ENCODE results near the gene DNAJC11.

The DNAJC11 gene

DNA sequence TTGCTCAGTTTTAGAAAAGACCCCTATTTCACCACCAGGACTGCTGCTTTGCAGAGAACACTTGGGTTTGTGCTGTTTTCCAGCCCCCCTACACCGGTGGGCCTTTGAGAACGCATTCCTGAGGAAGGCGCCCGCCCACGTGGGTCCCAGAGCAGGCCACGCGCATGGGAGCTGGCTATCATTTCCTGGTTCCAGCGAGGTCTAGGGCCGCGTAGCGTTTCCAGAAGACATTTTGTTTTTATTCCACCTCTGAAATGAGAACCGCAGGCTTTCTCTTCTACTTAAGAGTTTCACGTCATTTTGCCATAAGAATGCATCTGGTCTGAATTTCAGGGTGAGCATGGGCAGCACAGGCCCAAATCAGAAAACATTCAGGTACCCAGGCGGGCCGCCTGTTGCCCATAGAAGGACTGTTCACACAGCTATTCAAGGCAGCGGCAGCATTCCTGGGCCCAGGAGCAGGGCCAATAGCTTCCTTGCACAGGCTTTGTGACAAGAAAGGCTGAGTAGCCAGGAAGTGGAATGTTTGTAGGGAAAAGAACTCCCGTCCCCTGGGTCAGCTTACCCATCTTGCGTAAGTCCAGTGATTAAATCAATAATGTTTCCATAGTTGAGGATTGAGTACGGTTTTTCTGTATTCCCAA, 97.6 kb downstream of the DNAJC11 start:
- DNase-seq (ENCODE audit: low read depth), result no peak
- TF ChIP-seq, protein P1, sequence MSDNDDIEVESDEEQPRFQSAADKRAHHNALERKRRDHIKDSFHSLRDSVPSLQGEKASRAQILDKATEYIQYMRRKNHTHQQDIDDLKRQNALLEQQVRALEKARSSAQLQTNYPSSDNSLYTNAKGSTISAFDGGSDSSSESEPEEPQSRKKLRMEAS (IDR thresholded peaks at IDR 0.05; ENCODE audit: low read depth, low read length), result peak; percentile 61
- no peak for TF ChIP-seq POLR2A (IDR thresholded peaks at IDR 0.05; ENCODE audit: extremely low read depth, insufficient read length)
- TF ChIP-seq CTCF (IDR thresholded peaks at IDR 0.05; ENCODE audit: low read depth, low read length), result no peak
- peak; percentile 60 for TF ChIP-seq MYC (IDR thresholded peaks at IDR 0.05; ENCODE audit: low read depth, low read length)
- peak overlapping the region; percentile 64 for H3K4me3 ChIP-seq (ENCODE audit: low read depth, low read length)

DNA sequence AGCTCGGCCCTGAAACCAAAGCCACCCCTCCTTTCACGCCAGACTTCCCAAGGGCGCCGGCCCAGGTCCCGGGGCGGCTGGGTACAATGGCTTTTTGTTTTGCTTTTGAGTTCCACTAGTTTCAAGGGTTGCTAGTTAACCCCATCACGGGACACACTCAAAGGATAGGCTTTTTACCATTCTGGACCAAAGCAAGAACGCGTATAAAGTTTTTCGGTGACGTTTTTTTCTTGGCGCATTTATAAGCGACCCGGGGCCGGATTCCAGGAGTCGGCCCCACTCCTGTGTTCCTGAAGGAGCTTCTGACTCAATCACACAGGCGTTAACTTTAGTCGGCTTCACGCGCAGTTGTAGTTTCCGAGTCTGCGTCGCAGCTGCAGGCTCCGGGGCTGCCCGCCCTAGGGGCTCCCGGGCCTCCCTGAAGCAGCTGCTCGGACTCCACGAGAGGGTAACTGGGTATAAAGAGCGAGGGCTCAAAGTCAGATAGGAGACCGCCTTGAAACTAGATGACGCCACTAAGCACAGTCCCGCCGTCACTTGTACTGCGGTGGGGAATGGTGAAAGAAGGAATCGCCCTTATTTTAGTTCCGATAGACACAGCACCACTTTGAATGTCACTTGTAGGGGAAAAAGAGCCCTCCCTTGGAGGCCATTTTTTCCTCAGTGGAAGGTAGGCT, 98.2 kb downstream of the DNAJC11 start:
- peak overlapping the region; percentile 64 for H3K4me3 ChIP-seq (ENCODE audit: low read depth, low read length)
- TF ChIP-seq POLR2A (IDR thresholded peaks at IDR 0.05; ENCODE audit: extremely low read depth, insufficient read length), result no peak
- TF ChIP-seq CTCF (IDR thresholded peaks at IDR 0.05; ENCODE audit: low read depth, low read length), result no peak
- peak; percentile 85 for DNase-seq (ENCODE audit: low read depth)

GRCh38 chr1:6602669-6603237, 98.9 kb downstream of the DNAJC11 start, which contains the start of gene KLHL21:
TSS of gene KLHL21 (minus strand) at chr1:6602869. CDS start at chr1:6602817, 52 bp downstream.
- TF ChIP-seq MYC (IDR thresholded peaks at IDR 0.05; ENCODE audit: low read depth, low read length) (no peak), POLR2A (IDR thresholded peaks at IDR 0.05; ENCODE audit: extremely low read depth, insufficient read length) (peak; percentile 76)
- DNase-seq (ENCODE audit: low read depth), result peak; percentile 93
- H3K4me3 ChIP-seq (ENCODE audit: low read depth, low read length), result peak within 1 kb of the TSS; percentile 95

DNA sequence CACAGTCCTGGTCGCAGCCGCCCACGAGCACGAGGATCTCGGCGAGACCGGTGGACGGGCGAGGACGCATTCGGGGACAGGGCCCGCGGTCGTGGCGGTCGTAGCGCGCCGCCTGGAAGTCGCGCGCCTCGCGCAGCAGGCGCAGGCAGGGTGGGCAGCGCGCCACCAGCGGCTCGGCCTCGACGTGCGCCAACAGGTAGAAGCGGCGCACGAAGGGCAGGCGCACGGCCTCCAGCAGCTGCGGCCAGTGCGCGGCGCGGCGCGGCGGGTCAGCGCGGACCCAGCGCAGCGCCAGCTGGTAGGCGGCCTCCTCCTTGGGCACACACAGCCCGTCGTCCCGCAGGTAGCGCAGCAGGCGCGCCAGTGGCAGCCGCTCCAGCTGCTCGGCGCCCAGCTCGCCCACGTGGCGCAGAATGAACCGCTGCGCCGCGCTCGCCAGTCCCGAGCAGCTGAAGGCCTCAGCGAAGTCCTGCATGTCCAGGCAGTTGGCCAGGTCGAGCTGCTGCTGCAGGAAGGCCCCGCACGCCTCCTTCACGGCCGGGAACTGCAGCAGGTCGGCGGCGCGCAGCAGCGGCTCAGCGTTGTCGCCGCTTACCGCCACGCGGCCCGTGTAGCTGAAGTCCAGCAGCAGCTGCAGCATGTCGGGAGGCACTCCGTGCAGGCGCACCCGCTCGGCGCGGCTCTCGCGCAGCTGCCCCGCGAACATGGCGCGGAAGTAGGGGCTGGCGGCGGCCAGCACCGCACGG, 99.5 kb downstream of the DNAJC11 start:
- H3K4me3 ChIP-seq (ENCODE audit: low read depth, low read length), result peak overlapping the region; percentile 95
- peak; percentile 56 for DNase-seq (ENCODE audit: low read depth)
- TF ChIP-seq CTCF (IDR thresholded peaks at IDR 0.05; ENCODE audit: low read depth, low read length) (no peak), POLR2A (IDR thresholded peaks at IDR 0.05; ENCODE audit: extremely low read depth, insufficient read length) (no peak), MYC (IDR thresholded peaks at IDR 0.05; ENCODE audit: low read depth, low read length) (peak; percentile 21; the same call in 1 of the 2 replicates)
- TF ChIP-seq, protein P1 (IDR thresholded peaks at IDR 0.05; ENCODE audit: low read depth, low read length), result peak; percentile 61; the same call in 1 of the 2 replicates

GRCh38 chr1:6601049-6601922, 100.3 kb downstream of the DNAJC11 start:
- H3K4me3 ChIP-seq (ENCODE audit: low read depth, low read length), result peak overlapping the region; percentile 95
- TF ChIP-seq, protein P1 (IDR thresholded peaks at IDR 0.05; ENCODE audit: low read depth, low read length), result peak; percentile 98
- TF ChIP-seq MYC (IDR thresholded peaks at IDR 0.05; ENCODE audit: low read depth, low read length) (peak; percentile 74; the same call in 1 of the 2 replicates), CTCF (IDR thresholded peaks at IDR 0.05; ENCODE audit: low read depth, low read length) (no peak)
- DNase-seq (ENCODE audit: low read depth), result peak; percentile 90

All from NB4 (cell line).